GM19099 (cell line): ENCODE measurements around the gene CD207.

Source experiments
- POLR2A ChIP-seq: IDR thresholded peaks from 3 replicates; pipeline ENCODE4 v1.6.1; 2011; ENCODE audit warnings: low read depth; ENCODE audit not compliant: insufficient read length; ENCODE audit errors: extremely low read depth

Gene CD207

GRCh38 chr2:70831861-70832260, 3.8 kb downstream of the CD207 start:
- TF ChIP-seq POLR2A, result no peak

DNA sequence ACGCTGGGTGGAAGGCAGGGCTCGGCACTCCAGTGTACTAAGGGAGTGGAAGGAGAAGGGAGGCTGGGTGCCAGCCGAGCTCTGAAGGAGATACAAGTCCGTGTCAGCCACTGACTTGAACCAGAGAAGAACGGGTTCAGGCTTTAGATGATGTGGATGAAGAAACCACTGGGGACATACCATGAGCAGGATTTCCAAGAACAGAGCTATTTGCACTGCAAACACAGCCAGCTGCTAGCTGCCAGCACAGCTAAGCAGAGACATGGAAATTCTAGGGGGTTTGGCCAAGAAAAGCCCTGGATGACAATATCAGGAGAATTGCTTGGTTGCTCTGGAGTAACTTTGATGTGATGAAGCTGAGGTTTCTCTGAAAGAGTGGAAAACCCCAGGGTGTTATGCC, 5.2 kb downstream of the CD207 start:
- TF ChIP-seq POLR2A, result no peak

GRCh38 chr2:70829916-70830315, 5.7 kb downstream of the CD207 start:
- TF ChIP-seq POLR2A, result no peak

- TF ChIP-seq POLR2A, result no peak
These were observed 6.4 kb downstream of the CD207 start for GRCh38 chr2:70828914-70829824.

- no peak for TF ChIP-seq POLR2A
These were observed 7.5 kb downstream of the CD207 start for GRCh38 chr2:70828115-70828514.

- TF ChIP-seq POLR2A, result no peak
These were observed 8.2 kb downstream of the CD207 start for GRCh38 chr2:70827388-70827787.

DNA sequence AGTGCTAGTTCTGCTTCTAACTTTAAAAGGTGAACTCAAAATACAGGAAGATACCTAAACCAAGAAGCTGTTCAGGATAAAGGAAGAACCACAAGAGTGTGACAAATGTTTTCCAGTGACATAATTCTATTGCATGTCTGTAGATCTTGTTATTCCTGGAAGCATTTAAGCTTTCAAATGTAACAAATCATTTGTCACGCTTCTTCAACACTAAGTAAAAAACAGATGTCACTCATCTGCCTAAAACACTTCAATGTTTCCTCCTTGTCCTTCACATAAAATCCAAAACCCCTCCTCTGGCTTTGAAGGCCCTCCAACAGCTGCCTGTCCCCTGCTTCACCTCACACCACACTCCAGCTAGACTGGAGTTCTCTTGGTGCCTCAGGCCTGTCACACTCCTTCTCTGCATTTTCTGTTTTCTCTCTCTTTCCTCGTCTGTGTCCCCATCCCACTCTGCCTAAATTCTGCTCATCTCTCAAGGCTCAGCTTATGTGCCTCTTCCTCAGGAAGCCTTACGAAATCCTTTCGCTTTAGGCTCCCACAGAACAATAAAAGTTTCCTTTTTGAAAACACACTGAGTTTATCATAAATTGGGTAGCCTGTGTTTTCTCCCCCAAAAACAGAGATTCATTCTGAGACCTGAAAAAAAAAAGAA, 8.8 kb downstream of the CD207 start:
- no peak for TF ChIP-seq POLR2A

DNA sequence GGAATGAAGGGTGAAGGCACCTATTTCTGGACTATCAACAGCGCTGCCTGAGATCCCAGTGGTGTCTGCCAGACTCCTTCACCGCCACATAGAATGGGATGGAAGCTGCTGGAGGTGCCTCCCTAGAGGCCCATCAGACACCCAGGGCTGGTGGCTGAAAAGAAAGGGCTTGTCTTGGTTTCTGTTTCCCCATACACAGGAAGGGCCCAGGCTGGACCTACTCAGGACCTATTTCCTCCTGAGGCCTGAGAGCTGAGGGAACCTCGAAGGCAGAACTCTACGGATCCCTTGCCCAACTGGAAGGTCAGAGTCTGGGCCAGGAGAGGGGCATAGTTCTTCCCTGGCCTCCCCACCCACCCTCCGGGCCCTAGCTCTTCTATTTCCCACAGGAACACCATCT, 12.4 kb downstream of the CD207 start:
- TF ChIP-seq POLR2A, result no peak

- no peak for TF ChIP-seq POLR2A
These were observed 12.8 kb downstream of the CD207 start for GRCh38 chr2:70822843-70823242.

- no peak for TF ChIP-seq POLR2A
These were observed 15.1 kb downstream of the CD207 start, which contains the start of gene CLEC4F for GRCh38 chr2:70820499-70820898. Gene CLEC4F (minus strand): TSS chr2:70820599. CDS start chr2:70820523, 76 bp downstream.

DNA sequence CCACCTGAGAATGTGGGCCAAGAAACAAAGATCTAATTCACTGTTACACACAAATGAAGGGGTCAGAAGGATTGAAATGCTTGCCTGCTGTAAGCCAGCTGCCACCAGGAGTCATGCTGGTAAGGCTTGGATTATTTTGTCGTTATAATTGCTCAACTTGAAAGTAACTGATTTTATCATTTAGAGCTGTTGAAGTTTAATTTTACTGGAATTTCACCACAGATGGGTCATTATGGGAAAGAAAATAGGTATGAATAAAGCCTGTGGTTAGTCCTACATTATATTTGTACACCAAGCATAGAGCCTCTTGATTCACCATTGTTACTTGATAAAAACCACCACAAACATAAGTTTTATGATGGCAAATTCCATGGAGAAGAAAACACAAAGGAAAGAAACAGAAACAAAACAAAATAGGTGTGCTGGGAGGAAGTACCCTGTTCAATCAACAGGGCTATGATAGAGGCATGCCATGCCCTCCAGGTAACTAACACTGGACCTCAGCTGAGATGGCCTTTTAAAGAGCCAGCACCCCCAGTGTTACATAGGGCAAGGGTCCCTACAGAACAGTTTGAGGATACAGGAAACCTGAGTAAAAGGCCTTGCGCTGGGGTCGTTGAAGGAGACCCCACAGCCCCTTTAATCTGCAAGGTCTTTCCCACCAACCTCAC, 18.2 kb downstream of the CD207 start:
- no peak for TF ChIP-seq POLR2A

- TF ChIP-seq POLR2A, result no peak
These were observed 18.9 kb downstream of the CD207 start for GRCh38 chr2:70816726-70817125.

GRCh38 chr2:70808983-70809958, 26.3 kb downstream of the CD207 start:
- no peak for TF ChIP-seq POLR2A

- TF ChIP-seq POLR2A, result no peak
These were observed 27.8 kb downstream of the CD207 start for GRCh38 chr2:70807828-70808118.
